Renal pelvis (tissue), 12 donors: ENCODE measurements around the gene NAA35. TPM values are rescaled to one million over a fixed set of nuclear protein-coding genes. Genes with fewer than 3 reads are reported as not detected.
"Not testable (repeated sequence)": the region's sequence is repeated elsewhere in the genome, so short reads cannot be mapped to it uniquely, and the experiment has no call there.

Experiments
- DNase-seq: peaks from one replicate; pipeline ENCODE4 v3.0.0-alpha.2; 2013
- long read RNA-seq, 16 experiments: transcript quantifications; one replicate each; lab custom pipeline, GENCODE V29; 2026
- polyA plus RNA-seq, 3 donors: library from polyadenylated mRNA; unstranded; fragments of 120-200 nt; gene quantifications; one replicate each; pipeline ENCODE4 v1.2.1, GENCODE V29; 2013; ENCODE audit not compliant: insufficient read length in 3 of 3

Gene NAA35
- 10 to 100 TPM; 31.9 to 35.7 (median 33.8) TPM for polyA plus RNA-seq
- long read RNA-seq, donor 1, partial matches to known transcripts = 43 of 101 reads
- long read RNA-seq, donor 1, other reads (novel, unspliced or antisense) = 58 of 101 reads
- long read RNA-seq, donor 2, partial matches to known transcripts = 25 of 86 reads
- long read RNA-seq, donor 2, other reads (novel, unspliced or antisense) = 60 of 86 reads
- long read RNA-seq, donor 3, partial matches to known transcripts = 19 of 75 reads
- long read RNA-seq, donor 3, other reads (novel, unspliced or antisense) = 55 of 75 reads
- long read RNA-seq, donor 4, partial matches to known transcripts = 10 of 62 reads
- long read RNA-seq, donor 4, other reads (novel, unspliced or antisense) = 52 of 62 reads
- long read RNA-seq, donor 5, partial matches to known transcripts = 15 of 38 reads
- long read RNA-seq, donor 5, other reads (novel, unspliced or antisense) = 23 of 38 reads
- long read RNA-seq, donor 6, partial matches to known transcripts = 73 of 129 reads
- long read RNA-seq, donor 6, other reads (novel, unspliced or antisense) = 55 of 129 reads
- long read RNA-seq, donor 7, partial matches to known transcripts = 97 of 98 reads
- long read RNA-seq, donor 7, other reads (novel, unspliced or antisense) = 0 of 98 reads
- long read RNA-seq, donor 8, partial matches to known transcripts = 0 of 2 reads
- long read RNA-seq, donor 8, other reads (novel, unspliced or antisense) = 0 of 2 reads
- long read RNA-seq, donor 9, partial matches to known transcripts = 36 of 96 reads
- long read RNA-seq, donor 9, other reads (novel, unspliced or antisense) = 57 of 96 reads
- long read RNA-seq, donor 10 = 0 reads
- long read RNA-seq, donor 11, partial matches to known transcripts = 30 of 59 reads
- long read RNA-seq, donor 11, other reads (novel, unspliced or antisense) = 29 of 59 reads
- long read RNA-seq, donor 12, partial matches to known transcripts = 67 of 150 reads
- long read RNA-seq, donor 12, other reads (novel, unspliced or antisense) = 79 of 150 reads
- long read RNA-seq, donor 13, partial matches to known transcripts = 26 of 67 reads
- long read RNA-seq, donor 13, other reads (novel, unspliced or antisense) = 41 of 67 reads
- long read RNA-seq, donor 14 = 0 reads
- long read RNA-seq, donor 15, partial matches to known transcripts = 119 of 326 reads
- long read RNA-seq, donor 15, other reads (novel, unspliced or antisense) = 207 of 326 reads
- long read RNA-seq, donor 16, partial matches to known transcripts = 33 of 87 reads
- long read RNA-seq, donor 16, other reads (novel, unspliced or antisense) = 53 of 87 reads

DNA sequence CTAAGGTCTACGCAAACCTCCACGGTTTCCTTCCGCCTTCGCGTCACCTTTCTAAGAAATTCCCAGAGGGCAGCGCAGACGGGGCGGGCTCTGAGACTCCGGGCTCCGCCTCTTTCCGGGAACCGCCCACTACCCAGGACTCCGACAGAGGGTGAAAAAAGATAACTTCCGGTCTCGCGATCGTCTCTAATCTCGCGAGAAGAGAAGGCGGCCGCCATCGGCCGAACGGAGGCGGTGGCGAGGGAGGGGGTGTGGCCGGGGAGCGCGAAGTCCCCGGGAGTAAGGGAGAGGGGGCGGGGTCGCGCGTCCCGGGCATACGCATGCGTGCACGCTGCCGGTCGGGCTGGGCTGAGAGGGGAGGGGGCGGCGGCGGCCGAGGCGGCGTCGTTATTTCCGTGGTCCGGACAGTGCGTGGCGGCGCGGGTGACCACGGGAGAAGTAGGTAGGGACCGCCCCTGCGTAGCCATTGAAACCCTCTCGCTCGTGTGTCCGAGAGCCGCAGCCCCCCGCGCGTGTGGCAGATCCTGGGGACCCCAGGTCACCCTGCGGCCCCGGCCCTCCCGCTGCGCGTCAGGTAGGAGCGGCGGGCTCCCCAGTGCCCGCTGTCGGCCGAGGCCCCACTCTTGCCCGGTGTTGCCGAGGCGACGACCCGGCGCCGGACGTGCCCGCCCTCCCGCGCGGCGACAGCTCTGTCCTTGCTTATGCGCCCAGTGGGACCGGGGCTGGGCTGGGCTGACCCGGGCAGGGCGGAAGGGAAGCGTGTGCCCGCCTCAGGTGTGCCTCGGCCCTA is at the start of gene NAA35:
Gene NAA35 (plus strand): TSS at position 315 of the 790 bp plus-strand sequence. CDS start 1,014 bp downstream, outside the sequence.
- DNase-seq = peak; percentile 99

DNA sequence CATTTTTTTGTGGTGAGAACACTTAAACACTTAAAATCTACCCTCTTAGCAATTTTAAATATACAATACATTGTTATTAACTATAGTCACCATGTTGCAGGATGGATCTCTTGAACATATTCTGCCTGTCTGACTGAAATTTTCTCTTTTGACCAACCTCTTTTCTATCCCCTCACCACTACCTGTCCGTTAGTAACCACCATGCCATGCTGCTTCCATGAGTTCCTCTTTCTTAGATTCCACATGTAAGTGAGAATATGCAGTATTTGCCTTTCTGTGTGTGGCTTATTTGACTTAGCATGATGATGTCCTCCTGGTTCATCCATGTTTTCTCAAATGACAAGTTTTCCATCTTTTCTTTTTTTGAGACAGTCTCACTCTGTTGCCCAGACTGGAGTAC is 48.5 kb upstream of the NAA35 start:
- no peak for DNase-seq

DNA sequence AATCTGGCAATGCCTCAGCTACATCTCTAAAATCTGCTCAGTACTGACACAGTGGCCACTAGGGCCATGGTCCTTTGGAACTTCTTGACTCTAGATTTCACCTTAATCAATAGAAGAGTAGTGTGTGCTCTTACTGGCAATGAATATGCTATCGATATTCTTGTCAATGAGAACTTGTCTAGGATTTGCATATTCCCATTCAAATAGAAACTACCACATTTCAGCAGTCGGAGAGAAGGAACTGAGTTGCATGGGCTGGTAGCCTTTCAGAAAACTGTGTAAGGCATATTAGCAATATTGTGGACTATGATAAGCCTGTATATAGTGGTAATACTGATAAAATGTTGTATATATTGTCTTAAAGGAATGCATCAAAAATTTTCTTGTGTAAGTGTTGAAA is 45.3 kb upstream of the NAA35 start:
- no peak for DNase-seq

DNA sequence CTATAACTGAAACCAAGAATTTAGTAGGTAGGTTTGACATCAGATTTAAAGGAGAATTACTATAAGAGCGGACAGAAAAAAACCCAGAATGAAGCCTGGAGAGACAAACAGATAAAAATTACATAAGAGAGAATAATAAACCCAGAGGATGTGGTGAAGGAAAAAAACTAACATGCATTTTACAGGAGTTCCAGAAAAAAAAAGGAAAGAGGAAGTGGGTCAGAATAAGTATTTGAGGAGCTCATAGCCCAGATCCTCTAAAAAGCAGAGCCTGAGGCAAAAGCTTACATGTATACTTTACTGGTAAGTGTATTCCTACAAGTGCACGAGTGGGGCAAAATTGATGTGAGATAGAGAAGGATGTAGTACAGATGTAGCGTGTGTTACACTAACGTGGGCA is 43.1 kb upstream of the NAA35 start:
- no peak for DNase-seq

DNA sequence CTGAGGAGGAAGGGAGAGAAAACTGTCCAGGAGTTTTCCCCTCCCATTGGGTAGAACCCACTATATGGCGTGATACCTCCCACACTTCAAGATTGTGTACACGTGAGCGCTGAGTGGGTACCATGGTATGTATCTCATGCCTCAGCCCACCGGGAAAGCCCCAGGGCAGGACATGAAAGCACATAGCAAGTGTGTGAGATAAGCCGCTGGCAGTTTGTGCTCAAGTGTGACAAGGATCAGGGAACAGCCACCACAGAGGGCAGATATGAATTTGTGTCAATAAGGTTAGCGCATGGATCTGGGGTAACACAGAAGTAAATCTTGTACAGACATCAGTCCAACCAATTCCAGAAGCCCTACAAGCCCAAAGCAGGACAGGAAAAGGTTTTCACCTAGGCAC is 42.6 kb upstream of the NAA35 start:
- DNase-seq = no peak

DNA sequence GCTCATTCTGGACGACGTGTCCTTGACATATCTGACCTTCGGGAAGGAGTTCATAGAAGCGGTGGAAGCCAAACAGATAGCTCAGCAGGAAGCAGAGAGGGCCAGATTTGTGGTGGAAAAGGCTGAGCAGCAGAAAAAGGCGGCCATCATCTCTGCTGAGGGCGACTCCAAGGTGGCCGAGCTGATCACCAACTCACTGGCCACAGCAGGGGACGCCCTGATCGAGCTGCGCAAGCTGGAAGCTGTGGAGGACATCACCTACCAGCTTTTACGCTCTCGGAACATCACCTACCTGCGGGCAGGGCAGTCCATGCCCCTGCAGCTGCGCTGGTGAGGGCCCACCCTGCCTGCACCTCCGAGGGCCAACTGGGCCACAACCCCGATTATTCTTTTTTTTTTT is 41.6 kb upstream of the NAA35 start:
- DNase-seq = no peak

DNA sequence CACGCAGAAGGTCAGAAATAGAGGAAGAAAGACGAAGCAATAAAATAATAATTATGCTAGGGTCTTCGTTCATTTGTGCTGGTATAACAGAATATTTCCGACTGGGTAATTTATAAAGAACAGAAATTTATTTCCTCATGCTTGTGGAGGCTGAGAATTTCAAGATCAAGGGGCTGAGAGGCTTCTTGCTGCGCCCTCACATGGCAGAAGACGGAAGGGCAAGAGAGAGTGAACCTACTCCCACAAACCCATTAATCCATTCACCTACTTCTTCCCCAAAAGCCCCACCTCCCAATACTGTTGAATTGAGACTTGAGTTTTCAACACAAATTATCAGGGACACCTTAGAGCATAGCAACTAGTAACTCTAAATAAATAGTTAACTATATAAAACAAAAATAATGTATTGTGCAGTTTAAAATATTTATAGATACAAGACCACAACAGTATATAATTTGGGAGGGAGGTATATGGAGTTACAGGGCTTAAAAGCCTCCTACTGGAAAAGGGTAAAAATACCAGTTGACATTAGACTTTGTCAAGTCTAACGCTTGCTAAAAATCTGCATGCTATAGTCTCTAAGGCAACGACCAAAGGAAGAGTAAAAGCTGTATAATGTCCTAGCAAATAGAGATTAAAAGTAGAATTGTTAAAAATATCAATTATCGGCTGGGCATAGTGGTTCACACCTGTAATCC is 40.3 kb upstream of the NAA35 start:
- no peak for DNase-seq

DNA sequence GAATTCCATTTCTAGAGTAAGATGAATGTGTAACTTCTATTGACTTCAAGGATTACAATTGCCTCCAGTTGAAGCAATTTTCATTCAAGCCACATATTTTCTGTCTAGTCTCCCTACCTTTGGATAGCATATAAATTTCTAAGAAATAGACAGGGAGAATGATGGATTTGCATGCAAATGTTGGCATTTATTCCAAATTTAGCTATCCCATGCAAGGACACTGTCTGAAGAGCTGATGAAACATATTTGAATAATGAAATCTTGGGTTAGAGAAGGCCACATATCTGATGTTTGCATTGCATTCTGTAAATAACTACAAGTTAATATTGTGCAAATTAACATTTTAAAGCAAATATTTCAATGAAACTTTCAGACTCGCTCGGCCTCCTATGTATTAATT is 36.0 kb upstream of the NAA35 start:
- DNase-seq = no peak

DNA sequence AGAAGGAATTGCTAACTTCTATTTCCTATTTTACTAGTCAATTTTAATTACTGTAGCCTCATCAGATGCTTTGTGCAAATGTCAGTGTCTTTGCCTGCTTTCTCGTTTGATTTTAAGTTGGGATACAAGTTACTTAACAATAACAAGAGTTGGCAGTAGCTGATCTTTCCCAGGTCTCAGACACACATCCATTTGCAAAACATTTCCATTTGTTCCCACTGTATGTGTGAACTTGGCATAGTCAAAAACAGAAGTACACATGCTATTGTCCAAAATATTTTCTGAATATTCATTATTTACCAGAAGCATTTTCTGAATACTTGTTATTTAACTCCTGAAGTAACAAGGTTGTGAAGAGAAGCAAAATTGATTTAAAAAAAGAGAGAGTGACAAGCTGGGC is 35.0 kb upstream of the NAA35 start:
- no peak for DNase-seq

DNA sequence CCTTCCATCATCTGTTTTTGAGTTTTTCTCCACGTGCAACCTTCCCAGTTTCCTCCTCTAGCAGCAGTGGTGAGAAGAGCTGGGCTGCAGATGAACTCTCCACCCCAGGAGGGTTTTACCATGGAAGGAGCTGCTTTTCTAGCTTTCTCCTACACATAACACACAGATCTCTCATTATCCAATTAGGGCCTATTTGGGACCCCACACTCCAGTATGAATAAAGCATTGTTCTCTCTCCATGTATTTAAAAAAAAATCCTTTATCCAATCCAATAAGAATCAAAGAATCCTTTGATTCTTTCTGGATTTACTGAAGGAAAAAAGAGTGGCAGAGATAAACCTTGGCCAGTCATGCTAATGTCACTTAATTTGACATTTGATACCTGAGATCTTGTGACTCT is 31.6 kb upstream of the NAA35 start:
- no peak for DNase-seq

DNA sequence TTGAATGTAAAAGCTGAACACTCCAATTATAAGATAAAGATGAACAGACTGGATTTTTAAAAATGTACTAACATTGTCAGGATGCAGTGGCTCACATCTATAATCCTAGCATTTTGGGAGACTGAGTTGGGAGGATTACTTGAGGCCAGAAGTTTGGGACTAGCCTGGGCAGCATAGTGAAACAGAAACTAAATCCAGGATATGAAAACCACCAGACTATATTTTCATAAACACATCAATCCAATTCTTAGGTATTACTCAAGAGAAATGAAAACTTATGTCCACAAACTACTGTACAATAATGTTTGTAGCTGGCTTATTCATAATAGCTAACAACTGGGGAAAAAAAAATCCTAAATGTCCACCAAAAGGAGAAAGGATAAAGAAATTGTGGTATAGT is 26.8 kb upstream of the NAA35 start:
- DNase-seq = no peak

DNA sequence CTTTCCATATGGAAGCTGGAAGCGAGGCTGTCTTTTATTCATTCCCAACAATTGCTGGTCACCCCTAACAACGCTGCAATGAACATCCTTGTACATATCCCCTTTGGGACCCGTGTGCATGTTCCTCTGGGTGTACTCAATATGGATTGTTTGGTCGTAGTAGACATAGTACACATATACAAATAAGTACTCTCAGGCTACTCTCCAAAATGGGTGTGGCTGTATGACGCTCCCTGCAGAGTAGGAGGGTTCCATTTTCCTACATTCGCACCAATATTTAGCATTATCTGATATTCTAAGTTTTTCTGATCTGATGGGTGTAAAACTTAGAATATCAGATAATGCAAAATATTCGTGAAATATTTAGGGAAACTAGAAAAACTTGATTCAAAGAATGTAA is 23.2 kb upstream of the NAA35 start:
- DNase-seq = no peak

DNA sequence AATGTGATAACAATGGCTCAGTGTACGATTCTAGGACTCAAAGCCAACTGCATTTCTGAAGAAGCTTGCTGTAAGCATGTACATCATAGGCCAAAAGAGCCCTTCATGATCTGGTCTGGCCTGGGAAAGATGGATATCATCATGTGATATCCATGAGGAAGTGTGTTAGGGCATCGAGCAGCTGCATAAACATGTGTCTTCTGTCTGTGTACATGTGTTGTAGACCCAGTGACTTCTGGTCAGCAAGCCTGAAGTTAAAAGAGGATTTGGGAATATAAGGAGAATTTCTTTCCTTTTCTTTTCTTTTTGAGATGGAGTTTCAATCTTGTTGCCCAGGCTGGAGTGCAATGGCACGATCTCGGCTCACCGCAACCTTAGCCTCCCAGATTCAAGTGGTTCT is 15.5 kb upstream of the NAA35 start:
- DNase-seq = no peak

DNA sequence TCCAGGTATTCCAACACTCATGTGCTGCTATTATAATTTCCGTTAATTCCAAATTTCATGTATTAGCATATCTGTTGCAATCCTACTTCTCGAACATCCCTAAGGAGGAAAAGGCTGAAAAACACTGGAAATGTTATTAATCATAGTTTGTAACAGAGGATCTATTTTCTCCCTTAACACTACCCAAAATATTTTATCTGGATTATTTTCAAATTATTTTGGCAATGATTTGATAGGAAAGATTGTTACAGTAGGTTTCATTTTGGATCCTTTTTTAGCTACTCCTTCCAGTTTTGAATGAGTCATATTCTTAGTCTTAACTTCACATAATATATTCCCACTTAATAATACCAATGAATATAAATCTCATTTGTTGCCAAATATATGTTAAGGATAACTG is 13.9 kb upstream of the NAA35 start:
- no peak for DNase-seq

DNA sequence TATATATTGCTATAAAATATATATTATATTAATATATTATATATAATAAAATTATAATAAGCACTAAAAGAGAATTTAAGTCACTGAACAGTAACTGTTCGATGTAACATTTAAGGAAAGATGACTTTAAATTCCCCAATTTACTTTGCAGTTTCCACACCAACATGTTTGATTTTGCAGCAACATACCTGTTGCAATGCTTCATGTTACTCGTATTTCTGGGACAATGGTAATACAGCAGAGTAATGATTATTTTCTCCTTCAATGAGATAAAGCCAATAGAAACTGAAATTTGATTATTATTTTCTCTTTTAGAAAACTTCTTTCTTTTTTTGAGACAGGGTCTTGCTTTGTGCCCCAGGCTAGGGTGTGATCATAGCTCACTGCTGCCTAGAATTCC is 9.5 kb upstream of the NAA35 start:
- no peak for DNase-seq

DNA sequence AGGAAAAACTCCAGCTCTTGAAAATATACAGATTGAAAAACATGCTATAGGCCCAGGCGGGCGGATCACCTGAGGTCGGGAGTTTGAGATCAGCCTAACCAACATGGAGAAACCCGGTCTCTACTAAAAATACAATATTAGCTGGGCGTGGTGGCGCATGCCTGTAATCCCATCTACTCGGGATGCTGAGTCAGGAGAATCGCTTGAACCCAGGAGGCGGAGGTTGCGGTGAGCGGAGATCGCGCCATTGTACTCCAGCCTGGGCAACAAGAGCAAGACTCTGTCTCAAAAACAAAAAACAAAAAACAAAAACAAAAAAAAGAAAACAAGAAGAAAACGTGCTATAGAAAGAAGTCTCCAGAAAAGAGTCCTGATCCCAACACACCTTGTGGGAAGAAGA is 5.0 kb upstream of the NAA35 start:
- DNase-seq = not testable (repeated sequence)

DNA sequence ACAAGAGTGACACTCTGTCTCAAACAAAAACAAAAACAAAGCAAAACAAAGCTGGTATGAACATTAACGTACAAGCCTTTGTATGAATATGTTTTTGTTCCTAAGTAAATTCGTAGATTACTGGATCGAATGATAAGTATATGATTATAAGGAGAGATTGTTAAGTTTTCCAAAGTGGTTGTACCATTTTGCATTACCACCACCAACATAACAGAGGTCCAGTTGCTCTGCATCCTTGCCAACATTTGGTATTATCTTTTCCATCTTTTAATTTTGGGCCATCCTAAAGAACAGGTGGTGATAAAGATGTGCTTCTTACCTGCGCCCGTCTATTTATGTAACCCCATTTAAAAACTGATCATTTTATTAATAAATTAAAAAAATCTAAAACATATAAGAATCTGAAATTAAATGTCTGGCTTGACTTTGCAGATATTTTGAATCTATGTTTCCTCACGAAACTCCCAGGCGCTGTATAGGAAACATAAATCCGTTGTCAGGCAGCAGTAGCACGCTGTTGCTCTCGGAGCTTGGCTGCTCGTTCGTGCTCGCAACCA is 593 bp upstream of the NAA35 start:
- DNase-seq = no peak

DNA sequence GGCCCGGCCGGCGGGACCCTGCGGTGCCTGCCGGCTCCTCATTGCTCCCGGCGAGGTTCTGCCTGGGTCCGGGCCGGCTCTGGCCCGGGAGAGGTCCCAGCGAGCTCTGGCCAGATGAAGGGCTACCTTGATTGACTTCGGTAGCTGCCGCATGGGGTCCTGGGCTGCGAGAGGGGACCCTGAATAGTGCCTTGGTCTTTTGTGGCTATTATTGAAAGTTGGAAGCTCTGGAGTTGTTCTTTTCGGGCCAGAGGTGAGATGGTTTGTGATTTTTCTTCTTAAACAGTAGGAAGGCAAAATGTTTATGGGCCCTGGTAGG is 635 bp downstream of the NAA35 start:
- no peak for DNase-seq

DNA sequence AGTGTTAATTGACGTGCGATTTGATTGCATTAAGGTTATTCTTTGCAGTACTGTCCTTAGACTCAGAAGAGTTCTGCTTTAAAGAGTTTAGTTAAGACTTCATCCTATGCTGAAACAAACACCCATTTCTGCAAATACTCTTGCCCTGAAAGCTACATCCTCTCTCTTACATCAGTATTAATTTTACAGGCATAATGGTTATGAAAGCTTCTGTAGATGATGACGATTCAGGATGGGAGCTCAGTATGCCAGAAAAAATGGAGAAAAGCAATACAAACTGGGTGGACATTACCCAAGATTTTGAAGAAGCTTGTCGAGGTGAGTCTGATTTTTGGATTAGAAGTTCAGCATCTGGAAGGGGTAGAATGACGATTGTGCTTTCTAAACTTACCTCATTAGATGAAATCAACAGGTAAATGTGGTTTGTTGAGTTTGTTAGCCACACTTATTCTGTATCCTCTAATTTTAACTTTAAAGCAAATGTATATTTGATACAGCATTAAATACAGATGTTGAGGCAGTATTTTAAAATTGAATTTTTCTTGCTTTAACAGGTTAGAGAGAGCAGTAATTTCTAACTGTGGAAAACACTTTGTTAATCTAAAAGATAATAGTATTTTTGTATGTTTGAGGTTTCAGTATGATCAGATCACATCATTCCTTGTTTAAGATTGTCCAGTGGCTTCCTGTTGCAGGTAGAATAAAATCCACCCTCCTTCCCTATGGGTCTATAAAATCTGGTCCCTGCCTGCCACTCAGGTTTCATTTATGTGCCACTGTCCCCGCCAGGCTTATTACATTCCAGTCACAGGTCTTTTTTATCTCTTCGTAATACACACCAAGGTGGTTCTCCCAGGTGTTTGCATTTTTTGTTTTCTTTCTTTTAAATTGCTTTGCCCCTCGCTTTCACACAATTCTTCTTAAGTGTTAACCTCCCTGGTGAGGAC is 1.3 kb downstream of the NAA35 start:
- DNase-seq = no peak
